ENCODE results near the gene ANKRD36C.
"Not testable (repeated sequence)": the region's sequence is repeated elsewhere in the genome, so short reads cannot be mapped to it uniquely, and the experiment has no call there.

ANKRD36C gene

GRCh38 chr2:96011129-96011455 lies 19.5 kb upstream of the ANKRD36C start:
- peak; percentile 5 for TF ChIP-seq CTCF (IDR thresholded peaks at IDR 0.05; ENCODE audit: insufficient read depth, low read length)
- peak; percentile 32 to 73 for DNase-seq (ENCODE audit: low read depth in 1 of 2, low spot score in 1 of 2)
- H3K27me3 ChIP-seq (ENCODE audit: insufficient read depth, poor library complexity, severe bottlenecking); H3K27ac ChIP-seq (replicated peaks): not testable (repeated sequence)
- peak overlapping the region; percentile 25 for H3K4me3 ChIP-seq (replicated peaks; ENCODE audit: insufficient read depth, low read length)

GRCh38 chr2:96010320-96011128 lies 18.9 kb upstream of the ANKRD36C start:
- peak overlapping the region; percentile 45 for H3K4me3 ChIP-seq (replicated peaks; ENCODE audit: insufficient read depth, low read length)
- not testable (repeated sequence) for H3K27me3 ChIP-seq (ENCODE audit: insufficient read depth, poor library complexity, severe bottlenecking); H3K27ac ChIP-seq (replicated peaks)
- DNase-seq (ENCODE audit: low read depth in 1 of 2, low spot score in 1 of 2): peak; percentile 63 to 96

- not testable (repeated sequence) for H3K27me3 ChIP-seq (ENCODE audit: insufficient read depth, poor library complexity, severe bottlenecking); DNase-seq (ENCODE audit: low read depth in 1 of 2, low spot score in 1 of 2); H3K27ac ChIP-seq (replicated peaks)
- H3K4me3 ChIP-seq (replicated peaks; ENCODE audit: insufficient read depth, low read length): peak overlapping the region; percentile 45
Observed at GRCh38 chr2:96009833-96010232, 18.2 kb upstream of the ANKRD36C start.

GRCh38 chr2:96008051-96008450 lies 16.4 kb upstream of the ANKRD36C start:
- H3K4me3 ChIP-seq (replicated peaks; ENCODE audit: insufficient read depth, low read length); H3K27ac ChIP-seq (replicated peaks); DNase-seq (ENCODE audit: low read depth in 1 of 2, low spot score in 1 of 2); H3K27me3 ChIP-seq (ENCODE audit: insufficient read depth, poor library complexity, severe bottlenecking): not testable (repeated sequence)

GRCh38 chr2:96006248-96006647 lies 14.6 kb upstream of the ANKRD36C start:
- H3K27me3 ChIP-seq (ENCODE audit: insufficient read depth, poor library complexity, severe bottlenecking); H3K4me3 ChIP-seq (replicated peaks; ENCODE audit: insufficient read depth, low read length); DNase-seq (ENCODE audit: low read depth in 1 of 2, low spot score in 1 of 2); H3K27ac ChIP-seq (replicated peaks): not testable (repeated sequence)

- peak; percentile 34 for TF ChIP-seq CTCF (IDR thresholded peaks at IDR 0.05; ENCODE audit: insufficient read depth, low read length)
- Histone ChIP-seq H3K27ac (replicated peaks) (peak overlapping the region; percentile 95), H3K4me3 (replicated peaks; ENCODE audit: insufficient read depth, low read length) (peak overlapping the region; percentile 53)
- not testable (repeated sequence) for H3K27me3 ChIP-seq (ENCODE audit: insufficient read depth, poor library complexity, severe bottlenecking)
- DNase-seq (ENCODE audit: low read depth in 1 of 2, low spot score in 1 of 2): peak; percentile 26 to 56
Observed at GRCh38 chr2:95992520-95993272, 1.1 kb upstream of the ANKRD36C start.

- peak in 1 of 2 experiments; percentile 32 for DNase-seq (ENCODE audit: low read depth in 1 of 2, low spot score in 1 of 2)
- Histone ChIP-seq H3K4me3 (replicated peaks; ENCODE audit: insufficient read depth, low read length) (peak overlapping the region; percentile 53), H3K27ac (replicated peaks) (peak overlapping the region; percentile 95)
- H3K27me3 ChIP-seq (ENCODE audit: insufficient read depth, poor library complexity, severe bottlenecking): not testable (repeated sequence)
Observed at GRCh38 chr2:95992102-95992501, 478 bp upstream of the ANKRD36C start.

GRCh38 chr2:95990884-95991283 lies 740 bp downstream of the ANKRD36C start:
- not testable (repeated sequence) for H3K27ac ChIP-seq (replicated peaks); H3K27me3 ChIP-seq (ENCODE audit: insufficient read depth, poor library complexity, severe bottlenecking)
- peak in 1 of 2 experiments; percentile 4 for DNase-seq (ENCODE audit: low read depth in 1 of 2, low spot score in 1 of 2)
- peak overlapping the region; percentile 73 for H3K4me3 ChIP-seq (replicated peaks; ENCODE audit: insufficient read depth, low read length)

GRCh38 chr2:95951662-95952061 lies 40.0 kb downstream of the ANKRD36C start:
- not testable (repeated sequence) for DNase-seq (ENCODE audit: low read depth in 1 of 2, low spot score in 1 of 2); H3K27me3 ChIP-seq (ENCODE audit: insufficient read depth, poor library complexity, severe bottlenecking); H3K4me3 ChIP-seq (replicated peaks; ENCODE audit: insufficient read depth, low read length); H3K27ac ChIP-seq (replicated peaks)

- not testable (repeated sequence) for DNase-seq (ENCODE audit: low read depth in 1 of 2, low spot score in 1 of 2); H3K27ac ChIP-seq (replicated peaks); H3K27me3 ChIP-seq (ENCODE audit: insufficient read depth, poor library complexity, severe bottlenecking); H3K4me3 ChIP-seq (replicated peaks; ENCODE audit: insufficient read depth, low read length)
Observed at GRCh38 chr2:95948039-95948438, 43.6 kb downstream of the ANKRD36C start.

GRCh38 chr2:95939947-95940346 lies 51.7 kb downstream of the ANKRD36C start:
- not testable (repeated sequence) for H3K27me3 ChIP-seq (ENCODE audit: insufficient read depth, poor library complexity, severe bottlenecking); DNase-seq (ENCODE audit: low read depth in 1 of 2, low spot score in 1 of 2); H3K4me3 ChIP-seq (replicated peaks; ENCODE audit: insufficient read depth, low read length); H3K27ac ChIP-seq (replicated peaks)

GRCh38 chr2:95930740-95931139 lies 60.9 kb downstream of the ANKRD36C start:
- H3K27ac ChIP-seq (replicated peaks); H3K4me3 ChIP-seq (replicated peaks; ENCODE audit: insufficient read depth, low read length); H3K27me3 ChIP-seq (ENCODE audit: insufficient read depth, poor library complexity, severe bottlenecking): not testable (repeated sequence)
- DNase-seq (ENCODE audit: low read depth in 1 of 2, low spot score in 1 of 2): peak in 1 of 2 experiments; percentile 13

- H3K27ac ChIP-seq (replicated peaks); H3K27me3 ChIP-seq (ENCODE audit: insufficient read depth, poor library complexity, severe bottlenecking); H3K4me3 ChIP-seq (replicated peaks; ENCODE audit: insufficient read depth, low read length); DNase-seq (ENCODE audit: low read depth in 1 of 2, low spot score in 1 of 2): not testable (repeated sequence)
Observed at GRCh38 chr2:95917007-95917406, 74.6 kb downstream of the ANKRD36C start.
